GM19468 (cell line): ENCODE data around the gene EIF3K.

ENCODE experiments used
- ATAC-seq: cut with Tn5 transposase; IDR thresholded peaks from one replicate; pipeline ENCODE4 v1.9.1; 2021; ENCODE audit warnings: mild to moderate bottlenecking, moderate library complexity, moderate number of reproducible peaks; ENCODE audit not compliant: unreplicated experiment; ENCODE audit errors: extremely low read depth

EIF3K gene

DNA sequence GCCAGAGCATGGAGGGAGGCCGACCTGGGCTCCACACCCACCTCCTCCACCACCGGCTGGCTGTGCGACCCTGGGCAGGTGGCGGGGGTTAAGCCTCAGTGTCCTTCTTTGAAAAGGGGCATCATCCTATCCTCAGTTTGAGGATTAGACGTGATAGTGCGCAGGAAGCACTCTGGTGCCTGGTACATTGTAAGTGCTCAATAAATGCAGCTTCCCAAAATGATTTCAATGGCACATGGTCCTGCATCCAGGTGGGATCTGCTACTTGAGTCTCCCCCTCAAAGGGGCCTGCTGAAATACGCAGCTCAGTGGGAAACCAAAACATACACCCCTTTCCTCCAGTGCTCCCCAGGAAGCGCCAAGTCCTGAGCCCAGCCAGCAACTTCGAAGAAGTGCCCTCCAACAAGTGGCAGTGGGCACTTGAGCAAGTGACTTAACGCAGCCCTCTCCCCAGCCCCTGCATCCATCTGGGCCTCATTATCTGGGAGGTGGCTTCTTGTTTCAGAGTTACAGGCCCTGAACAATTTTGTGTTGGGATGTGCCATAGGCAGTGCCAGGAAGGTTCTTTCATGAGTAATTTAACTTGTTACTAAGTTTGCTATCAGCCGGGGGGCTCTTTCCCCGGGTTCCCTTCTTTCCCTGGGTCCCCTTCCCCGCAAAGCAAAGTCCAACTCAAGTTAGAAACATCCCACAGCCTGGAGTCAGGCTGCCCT is 46.4 kb downstream of the EIF3K start:
- no peak for ATAC-seq

DNA sequence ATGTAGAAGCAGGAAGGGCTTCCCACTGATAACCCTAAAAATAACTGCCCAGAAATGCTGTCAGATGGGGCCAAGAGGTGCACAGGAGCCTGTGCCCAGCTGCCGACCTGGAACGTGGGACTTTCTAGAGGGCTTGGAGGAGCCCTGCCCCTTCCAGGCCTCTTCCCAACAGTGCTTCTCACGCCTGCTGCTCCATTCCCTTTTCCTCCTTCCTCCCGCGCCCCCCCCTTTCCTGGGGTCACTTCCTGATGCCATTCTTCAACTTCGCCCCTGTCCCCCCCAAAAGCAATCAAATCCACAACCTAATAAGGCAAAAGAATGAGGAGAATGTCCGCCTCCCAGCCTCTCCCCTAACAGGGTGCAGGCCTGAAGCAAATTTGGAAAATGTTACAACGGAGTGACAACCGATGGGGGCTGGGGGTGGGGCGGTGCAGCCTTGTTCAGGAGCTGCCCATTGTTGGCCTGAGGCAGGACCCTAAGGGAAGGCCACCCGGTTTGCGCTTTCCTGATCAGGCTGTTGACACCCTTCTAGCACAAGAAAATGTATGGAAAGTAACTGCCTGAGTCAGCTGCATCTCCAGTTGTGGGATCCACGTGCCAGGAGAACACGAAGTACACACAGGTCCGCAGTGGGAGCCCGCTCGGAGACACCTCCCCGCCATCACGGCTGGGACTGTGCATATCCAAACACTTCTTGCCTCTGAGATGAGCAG is 47.1 kb downstream of the EIF3K start:
- ATAC-seq: no peak

DNA sequence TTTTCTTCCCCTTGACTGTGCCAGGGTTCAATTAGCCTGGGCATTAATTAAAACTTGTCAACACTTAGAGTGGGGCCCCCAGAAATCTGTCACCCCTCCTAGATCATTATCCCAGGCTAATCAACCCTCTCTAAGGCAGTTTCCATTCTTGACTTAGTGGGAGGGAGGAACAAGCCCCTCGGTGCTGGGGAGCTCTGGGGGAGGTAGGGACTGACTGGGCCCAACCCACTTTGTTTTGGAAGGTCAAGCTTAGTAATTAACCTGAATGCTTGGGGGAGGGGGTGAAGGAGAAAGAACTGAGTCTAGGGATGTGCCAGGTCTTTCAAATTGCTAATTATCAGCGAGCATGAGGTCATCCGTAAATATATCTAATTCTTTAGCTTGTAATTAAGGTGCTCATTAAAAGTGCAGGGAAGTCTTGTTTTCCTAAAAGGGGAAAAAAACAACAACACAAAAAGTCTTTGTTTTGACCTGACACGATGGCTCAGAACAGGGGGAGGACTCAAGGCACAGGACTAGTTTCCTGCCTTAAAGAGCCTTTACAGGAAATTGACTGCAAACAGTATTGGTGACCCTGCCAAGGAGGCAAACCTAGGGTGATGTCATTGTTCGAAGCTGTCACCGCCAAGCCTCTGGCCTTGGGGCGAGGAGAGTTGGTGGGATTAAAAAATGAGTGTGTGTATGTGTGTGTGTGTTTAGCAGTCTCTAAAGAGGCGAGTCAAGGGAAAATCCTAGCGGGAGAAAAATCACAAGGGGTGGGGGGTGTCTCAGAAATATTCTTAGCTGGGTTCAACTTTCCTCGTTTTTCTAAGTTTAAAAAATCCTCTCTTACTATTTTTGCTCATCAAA is 47.9 kb downstream of the EIF3K start:
- no peak for ATAC-seq

GRCh38 chr19:38667661-38668171 is 48.7 kb downstream of the EIF3K start:
- ATAC-seq: no peak

GRCh38 chr19:38669552-38669951 is 50.6 kb downstream of the EIF3K start:
- ATAC-seq: no peak

GRCh38 chr19:38670921-38671398 is 52.0 kb downstream of the EIF3K start:
- no peak for ATAC-seq

DNA sequence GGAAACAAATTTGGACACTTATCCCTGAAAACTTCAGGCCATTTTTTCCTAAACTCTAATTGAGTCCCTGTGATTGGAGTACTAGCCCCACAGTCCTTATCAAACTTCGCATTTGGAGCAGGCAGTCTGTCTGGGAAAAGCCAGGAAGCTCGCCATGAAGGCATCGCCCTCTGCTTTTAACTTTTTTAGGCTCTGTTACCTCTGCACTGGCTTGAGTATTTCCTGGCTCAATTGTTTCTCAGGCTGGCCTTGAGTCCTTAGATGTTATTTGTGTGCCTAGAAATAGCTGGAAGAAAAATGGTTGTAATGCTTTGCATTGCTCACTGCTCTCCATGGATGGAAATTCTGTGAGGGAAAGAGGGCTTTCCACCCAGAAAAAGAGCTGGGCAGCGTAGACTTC is 52.7 kb downstream of the EIF3K start:
- no peak for ATAC-seq

GRCh38 chr19:38673030-38673429 is 54.0 kb downstream of the EIF3K start:
- ATAC-seq: no peak

DNA sequence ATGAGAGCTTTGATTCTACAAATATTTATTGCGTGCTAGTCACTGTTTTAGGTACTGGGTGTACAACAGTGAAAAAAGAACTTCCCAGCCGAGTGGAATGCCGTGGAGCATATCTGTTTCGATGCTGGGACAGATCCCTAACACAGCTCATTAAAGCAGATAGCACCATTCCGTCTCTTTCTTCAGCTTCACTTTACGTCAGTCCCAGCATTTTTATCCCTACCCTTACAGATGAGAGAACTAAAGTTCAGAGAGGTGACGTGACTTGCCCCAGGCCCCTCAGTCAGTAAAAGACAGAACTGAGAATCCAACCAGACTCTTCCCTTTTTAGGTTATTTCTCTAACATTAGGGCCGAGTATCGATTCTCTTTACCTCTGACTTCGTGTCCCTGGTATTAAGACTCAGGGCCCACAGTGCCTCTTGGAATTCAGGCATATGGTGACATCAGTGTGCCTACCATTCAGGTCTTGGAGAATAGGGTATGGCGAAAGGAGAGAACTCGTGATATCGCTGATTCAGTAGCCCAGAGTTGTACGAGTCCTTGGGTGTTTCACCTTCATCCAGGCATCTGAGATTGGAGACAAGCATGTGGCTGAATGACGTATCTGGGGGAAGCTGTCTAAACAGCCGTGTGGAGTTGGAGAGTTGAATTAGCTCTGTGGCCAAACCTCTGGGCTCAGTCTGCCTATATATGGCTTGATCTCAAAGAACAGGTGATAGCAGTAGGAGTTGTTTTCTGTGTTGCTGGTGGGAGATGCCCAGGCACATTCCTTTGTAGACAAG is 55.6 kb downstream of the EIF3K start:
- ATAC-seq: no peak

GRCh38 chr19:38675611-38676010 is 56.6 kb downstream of the EIF3K start:
- no peak for ATAC-seq

- ATAC-seq: no peak
Observed at GRCh38 chr19:38676023-38676877, 57.3 kb downstream of the EIF3K start.

GRCh38 chr19:38676878-38677646 is 58.1 kb downstream of the EIF3K start:
- no peak for ATAC-seq

- no peak for ATAC-seq
Observed at GRCh38 chr19:38678217-38678890, 59.4 kb downstream of the EIF3K start.

- ATAC-seq: no peak
Observed at GRCh38 chr19:38678891-38679494, 60.0 kb downstream of the EIF3K start.

GRCh38 chr19:38679839-38680238 is 60.9 kb downstream of the EIF3K start:
- no peak for ATAC-seq

- ATAC-seq: no peak
Observed at GRCh38 chr19:38682195-38682867, 63.3 kb downstream of the EIF3K start.
